Natural killer cell (primary cell): ENCODE data around the gene HIBADH. TPM values are rescaled to one million over a fixed set of nuclear protein-coding genes. Genes with fewer than 3 reads are reported as not detected.

Experiments used
- ATAC-seq, 3 donors: fragments of 150-1000 bp in 2 of 3; fragments of 200-7000 bp in 1 of 3; cut with Tn5 transposase; 1 replicate in 1 of 3; 2 replicates in 2 of 3; pipeline ENCODE4 v1.10.0; 2021; ENCODE audit warnings: mild to moderate bottlenecking in 2 of 3, moderate library complexity in 2 of 3
- DNase-seq, 2 donors: peaks; one replicate each; pipeline versions ENCODE4 v3.0.0 to v3.0.0-alpha.2; 2013 to 2021; ENCODE audit warnings: mixed read lengths in 1 of 2
- H3K27ac ChIP-seq: one replicate; pipeline ENCODE4 v1.5.1; 2013; ENCODE audit warnings: mild to moderate bottlenecking, low read length
- H3K27me3 ChIP-seq: one replicate; pipeline ENCODE4 v1.6.1; 2013; ENCODE audit warnings: low read length; ENCODE audit not compliant: control insufficient read depth, insufficient read depth
- H3K36me3 ChIP-seq: one replicate; pipeline ENCODE4 v1.6.1; 2013; ENCODE audit warnings: low read length; ENCODE audit not compliant: control insufficient read depth, insufficient read depth
- H3K4me1 ChIP-seq: one replicate; pipeline ENCODE4 v1.6.1; 2013; ENCODE audit warnings: low read length; ENCODE audit not compliant: control insufficient read depth, insufficient read depth
- H3K4me3 ChIP-seq: one replicate; pipeline ENCODE4 v1.5.1; 2013; ENCODE audit warnings: low read length
- H3K9me3 ChIP-seq: one replicate; pipeline ENCODE4 v1.6.1; 2013; ENCODE audit warnings: low read length; ENCODE audit not compliant: control insufficient read depth, insufficient read depth
- H3K27ac Mint-ChIP-seq, 2 donors: one replicate each; pipeline ENCODE4 v1.8.0; 2022; ENCODE audit warnings: mild to moderate bottlenecking in 2 of 2, mixed read lengths in 2 of 2, moderate library complexity in 1 of 2
- H3K27me3 Mint-ChIP-seq, 2 donors: one replicate each; pipeline ENCODE4 v1.8.0; 2022; ENCODE audit warnings: low read depth in 2 of 2, mixed read lengths in 2 of 2
- H3K36me3 Mint-ChIP-seq: one replicate; pipeline ENCODE4 v1.8.0; 2022; ENCODE audit warnings: mixed read lengths
- H3K4me1 Mint-ChIP-seq, 2 donors: one replicate each; pipeline ENCODE4 v1.8.0; 2022; ENCODE audit warnings: mixed read lengths in 2 of 2
- H3K4me3 Mint-ChIP-seq: one replicate; pipeline ENCODE4 v1.8.0; 2022; ENCODE audit warnings: mild to moderate bottlenecking, moderate library complexity, mixed read lengths
- H3K9me3 Mint-ChIP-seq, 2 donors: one replicate each; pipeline ENCODE4 v1.8.0; 2022; ENCODE audit warnings: mixed read lengths in 2 of 2
- WGBS: methylation state at CpG from one replicate; pipeline ENCODE4 v1.1.7; 2013; ENCODE audit warnings: missing lambda C conversion rate; ENCODE audit not compliant: insufficient coverage; 5-methylcytosine and 5-hydroxymethylcytosine counted together
- intact Hi-C: fragments of 100-400 bp; cut with micrococcal nuclease; formaldehyde crosslinking; loops from one replicate; pipeline ENCODE4 v1.14.2; 2022
- total RNA-seq, 4 donors: library from RNA; stranded (reverse); fragments of 120-200 nt in 1 of 4; gene quantifications; one replicate each; pipeline versions ENCODE4 v1.2.3 to v1.2.4, GENCODE V29; 2013 to 2022
- TF ChIP-seq, protein P1 (sequence below): fragments of 200-600 bp; IDR thresholded peaks from one replicate; pipeline ENCODE4 v1.8.0; 2022; ENCODE audit warnings: antibody characterized with exemption

HIBADH gene
- total RNA-seq, 3 donors from 2014 or later (not counting 1 experiment from before 2014, with no cell fraction given): 8.0 to 9.9 (median 8.1) TPM

DNA sequence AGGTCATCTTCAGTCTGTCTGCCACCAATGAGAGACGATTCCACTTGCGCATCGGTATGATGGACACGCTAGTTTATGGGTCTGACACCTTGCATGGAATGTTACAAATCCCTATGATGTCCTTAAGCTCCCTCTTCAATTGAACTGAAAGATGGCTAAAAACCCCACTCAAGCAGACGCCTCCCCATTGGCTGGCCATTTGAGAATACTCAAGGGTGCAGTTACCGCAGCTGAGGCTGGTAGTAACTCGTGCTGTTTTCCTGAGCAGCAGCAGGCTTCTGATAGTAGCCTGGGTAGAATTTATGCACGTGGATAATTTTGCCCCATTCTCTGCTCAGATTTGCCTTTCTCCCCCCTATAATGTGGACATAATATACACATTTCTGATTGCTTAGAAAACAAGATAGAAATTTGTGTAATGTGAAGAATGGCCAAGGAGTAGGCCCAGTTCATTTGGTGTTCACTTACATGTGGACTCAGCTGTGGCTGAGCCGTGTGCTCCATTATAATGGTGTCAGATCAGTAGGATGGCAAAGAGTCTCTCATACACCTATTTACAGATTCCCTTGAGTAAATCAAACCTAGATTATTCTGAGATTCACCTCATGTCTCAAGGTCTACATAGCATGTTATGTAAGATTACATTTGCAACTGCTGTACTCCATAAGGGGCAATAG is 142.8 kb downstream of the HIBADH start:
- no peak for DNase-seq
- H3K9me3 Mint-ChIP-seq: no peaks in the 10 kb centered on the region
- no peak for ATAC-seq
- H3K27me3 ChIP-seq: no peaks in the 10 kb centered on the region
- H3K9me3 ChIP-seq: no peaks in the 10 kb centered on the region
- 96% methylated on average over 9 of the region's 9 CpGs for WGBS
- H3K36me3 ChIP-seq: no peaks in the 10 kb centered on the region
- H3K4me1 Mint-ChIP-seq: no peaks in the 10 kb centered on the region
- TF ChIP-seq, protein P1, sequence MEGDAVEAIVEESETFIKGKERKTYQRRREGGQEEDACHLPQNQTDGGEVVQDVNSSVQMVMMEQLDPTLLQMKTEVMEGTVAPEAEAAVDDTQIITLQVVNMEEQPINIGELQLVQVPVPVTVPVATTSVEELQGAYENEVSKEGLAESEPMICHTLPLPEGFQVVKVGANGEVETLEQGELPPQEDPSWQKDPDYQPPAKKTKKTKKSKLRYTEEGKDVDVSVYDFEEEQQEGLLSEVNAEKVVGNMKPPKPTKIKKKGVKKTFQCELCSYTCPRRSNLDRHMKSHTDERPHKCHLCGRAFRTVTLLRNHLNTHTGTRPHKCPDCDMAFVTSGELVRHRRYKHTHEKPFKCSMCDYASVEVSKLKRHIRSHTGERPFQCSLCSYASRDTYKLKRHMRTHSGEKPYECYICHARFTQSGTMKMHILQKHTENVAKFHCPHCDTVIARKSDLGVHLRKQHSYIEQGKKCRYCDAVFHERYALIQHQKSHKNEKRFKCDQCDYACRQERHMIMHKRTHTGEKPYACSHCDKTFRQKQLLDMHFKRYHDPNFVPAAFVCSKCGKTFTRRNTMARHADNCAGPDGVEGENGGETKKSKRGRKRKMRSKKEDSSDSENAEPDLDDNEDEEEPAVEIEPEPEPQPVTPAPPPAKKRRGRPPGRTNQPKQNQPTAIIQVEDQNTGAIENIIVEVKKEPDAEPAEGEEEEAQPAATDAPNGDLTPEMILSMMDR: no peak
- no peaks in the 10 kb centered on the region for H3K27me3 Mint-ChIP-seq
- H3K4me3 ChIP-seq: no peak overlapping the region
- no peaks in the 10 kb centered on the region for H3K4me1 ChIP-seq
- no peak overlapping the region for H3K4me3 Mint-ChIP-seq
- H3K36me3 Mint-ChIP-seq: no peaks in the 10 kb centered on the region
- H3K27ac Mint-ChIP-seq: no peak overlapping the region
- intact Hi-C loops: no loop called here
- no peak overlapping the region for H3K27ac ChIP-seq

DNA sequence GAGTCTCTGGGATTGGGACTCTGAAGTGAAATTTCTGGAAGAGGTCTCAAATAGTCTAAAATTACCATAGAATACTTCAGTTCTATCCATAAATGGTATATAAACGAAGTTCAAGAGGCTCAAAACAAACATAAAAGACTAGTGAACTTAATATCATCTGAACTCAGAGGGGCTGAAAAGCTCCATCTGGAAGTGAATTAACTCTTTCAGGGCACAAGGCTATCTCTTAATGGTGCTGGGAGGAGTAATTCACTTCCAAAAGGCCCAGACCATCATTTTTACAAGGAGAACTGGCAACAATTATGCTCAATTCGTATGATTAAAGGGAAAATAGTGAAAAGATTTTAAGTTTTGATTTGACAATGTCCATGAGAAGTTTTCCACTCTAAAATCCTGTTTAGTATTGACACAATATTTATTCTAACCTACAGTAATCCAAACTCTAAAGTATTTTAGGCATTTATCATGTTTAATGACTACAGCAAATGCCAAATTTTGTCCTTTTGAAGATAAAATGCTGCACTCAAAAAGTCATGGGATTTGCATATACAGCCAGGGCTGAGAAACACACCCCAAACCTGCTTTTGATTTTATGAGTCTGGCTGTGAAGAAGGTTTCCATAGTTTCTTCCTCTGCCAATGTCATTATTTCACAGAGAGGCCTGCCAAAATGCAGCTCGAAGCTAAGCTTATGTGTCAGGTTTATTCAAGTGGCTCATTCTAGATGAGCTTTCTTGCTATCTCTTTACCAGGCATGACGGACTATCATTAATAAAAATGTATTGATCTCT is 143.9 kb downstream of the HIBADH start:
- H3K4me1 Mint-ChIP-seq: no peaks in the 10 kb centered on the region
- Histone ChIP-seq H3K9me3 (no peaks in the 10 kb centered on the region), H3K36me3 (no peaks in the 10 kb centered on the region), H3K4me3 (no peak overlapping the region), H3K27ac (no peak overlapping the region), H3K4me1 (no peaks in the 10 kb centered on the region), H3K27me3 (no peaks in the 10 kb centered on the region)
- no peak overlapping the region for H3K4me3 Mint-ChIP-seq
- intact Hi-C loops: no loop called here
- no peaks in the 10 kb centered on the region for H3K27me3 Mint-ChIP-seq
- TF ChIP-seq, protein P1: no peak
- H3K9me3 Mint-ChIP-seq: no peaks in the 10 kb centered on the region
- H3K36me3 Mint-ChIP-seq: no peaks in the 10 kb centered on the region
- DNase-seq: no peak
- 100% methylated on average over 1 of the region's 4 CpGs for WGBS
- no peak for ATAC-seq
- H3K27ac Mint-ChIP-seq: no peak overlapping the region

DNA sequence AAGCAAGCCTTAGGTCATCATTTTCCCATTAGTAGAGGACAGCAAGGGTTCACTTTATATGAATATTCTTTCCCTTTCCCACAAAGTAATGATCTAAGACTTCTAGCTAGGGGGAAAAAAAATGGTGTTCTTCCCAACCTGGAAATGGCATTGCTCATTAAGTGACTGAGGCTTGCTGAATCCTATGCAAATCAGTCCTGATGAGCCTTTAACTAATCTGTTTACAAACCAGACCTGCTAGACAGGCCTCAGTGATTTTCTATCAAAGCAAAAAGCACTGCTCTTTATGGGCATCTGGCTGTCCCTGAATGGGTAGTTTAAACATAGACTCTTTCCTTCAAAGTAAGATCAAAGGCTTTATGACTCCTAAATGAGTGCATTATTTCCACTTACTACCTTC is 146.3 kb downstream of the HIBADH start:
- DNase-seq (no peak), ATAC-seq (no peak)
- Mint-ChIP-seq H3K27me3 (peaks cover 0 to 2% of the 10 kb centered on the region in 2 donors), H3K36me3 (no peaks in the 10 kb centered on the region), H3K4me3 (no peak overlapping the region), H3K27ac (no peak overlapping the region), H3K4me1 (no peaks in the 10 kb centered on the region), H3K9me3 (no peaks in the 10 kb centered on the region)
- Histone ChIP-seq H3K4me3 (no peak overlapping the region), H3K27ac (no peak overlapping the region), H3K27me3 (no peaks in the 10 kb centered on the region), H3K4me1 (no peaks in the 10 kb centered on the region), H3K36me3 (no peaks in the 10 kb centered on the region), H3K9me3 (no peaks in the 10 kb centered on the region)
- TF ChIP-seq, protein P1: no peak
- intact Hi-C loops: no loop called here
